GM21423 (cell line): ENCODE results near the gene FARS2.
A peak's percentile ranks its signal among the peaks of the same experiment; 100 is the strongest.

Source experiments
- ATAC-seq: cut with Tn5 transposase; IDR thresholded peaks from one replicate; pipeline ENCODE4 v1.9.1; 2021; ENCODE audit warnings: mild to moderate bottlenecking, moderate library complexity; ENCODE audit not compliant: unreplicated experiment

FARS2 gene

GRCh38 chr6:5710516-5710915, 449.2 kb downstream of the FARS2 start:
- no peak for ATAC-seq

- no peak for ATAC-seq
Observed at GRCh38 chr6:5710936-5711335, 449.6 kb downstream of the FARS2 start.

- ATAC-seq = no peak
Observed at GRCh38 chr6:5712349-5713215, 451.3 kb downstream of the FARS2 start.

GRCh38 chr6:5713519-5713918, 452.2 kb downstream of the FARS2 start:
- ATAC-seq = no peak

- no peak for ATAC-seq
Observed at GRCh38 chr6:5718231-5718947, 457.1 kb downstream of the FARS2 start.

- ATAC-seq = peak; percentile 96
Observed at GRCh38 chr6:5723841-5724691, 462.8 kb downstream of the FARS2 start.

- ATAC-seq = no peak
Observed at GRCh38 chr6:5724911-5725310, 463.6 kb downstream of the FARS2 start.

GRCh38 chr6:5726976-5727718, 465.8 kb downstream of the FARS2 start:
- no peak for ATAC-seq

GRCh38 chr6:5728351-5729079, 467.2 kb downstream of the FARS2 start:
- no peak for ATAC-seq

GRCh38 chr6:5729080-5729434, 467.7 kb downstream of the FARS2 start:
- no peak for ATAC-seq

GRCh38 chr6:5729813-5730517, 468.7 kb downstream of the FARS2 start:
- ATAC-seq = no peak

- no peak for ATAC-seq
Observed at GRCh38 chr6:5730585-5731263, 469.4 kb downstream of the FARS2 start.

GRCh38 chr6:5731435-5731834, 470.1 kb downstream of the FARS2 start:
- ATAC-seq = no peak

- ATAC-seq = no peak
Observed at GRCh38 chr6:5732496-5732895, 471.2 kb downstream of the FARS2 start.

GRCh38 chr6:5736016-5736738, 474.9 kb downstream of the FARS2 start:
- no peak for ATAC-seq

GRCh38 chr6:5737460-5737859, 476.1 kb downstream of the FARS2 start:
- ATAC-seq = no peak

GRCh38 chr6:5738211-5738610, 476.9 kb downstream of the FARS2 start:
- no peak for ATAC-seq

GRCh38 chr6:5744497-5744896, 483.2 kb downstream of the FARS2 start:
- ATAC-seq = no peak
